K562 (cell line): ENCODE data around the gene CRB2. TPM values are rescaled to one million over a fixed set of nuclear protein-coding genes. Genes with fewer than 3 reads are reported as not detected.

Experiments
- ASH1L ChIP-seq: fragments of 450-650 bp; IDR thresholded peaks from 2 replicates; pipeline ENCODE4 v1.6.1; 2018; ENCODE audit warnings: borderline replicate concordance, mild to moderate bottlenecking, low read depth; ENCODE audit not compliant: partially characterized antibody
- C11orf30 ChIP-seq: fragments of 450-650 bp; IDR thresholded peaks from 2 replicates; pipeline ENCODE4 v1.6.1; 2016; ENCODE audit warnings: low read depth, mild to moderate bottlenecking
- CBX2 ChIP-seq: fragments of 200-600 bp; sonication (generic); IDR thresholded peaks from one replicate; pipeline ENCODE4 v1.6.1; 2012; ENCODE audit warnings: mild to moderate bottlenecking, low read length, inconsistent platforms; ENCODE audit not compliant: insufficient read depth, poor library complexity, severe bottlenecking
- CREB3L1 ChIP-seq: fragments of 450-650 bp; IDR thresholded peaks from 2 replicates; pipeline ENCODE4 v1.6.1; 2014; ENCODE audit warnings: low read depth, mild to moderate bottlenecking, moderate library complexity, borderline replicate concordance
- CXXC5 ChIP-seq: fragments of 250-450 bp; sonication (Bioruptor Pico); IDR thresholded peaks from 2 replicates; pipeline ENCODE4 v1.8.0; 2022; ENCODE audit warnings: inconsistent platforms, mild to moderate bottlenecking, moderate library complexity
- GTF2A2 ChIP-seq: IDR thresholded peaks from 2 replicates; pipeline ENCODE4 v1.6.1; 2016; ENCODE audit warnings: mild to moderate bottlenecking, missing genetic modification characterization, missing compliant biosample characterization
- MNT ChIP-seq, 2 experiments: fragments of 450-650 bp; conservative IDR thresholded peaks; 2 replicates each; pipeline ENCODE4 v1.6.1; 2017; ENCODE audit warnings: mild to moderate bottlenecking in 2 of 2, moderate library complexity in 2 of 2
- POLR2AphosphoS5 ChIP-seq: IDR thresholded peaks from 2 replicates; pipeline ENCODE4 v1.6.1; 2011; ENCODE audit warnings: mild to moderate bottlenecking, low read depth, low read length, moderate library complexity; ENCODE audit not compliant: control insufficient read depth, insufficient read depth
- UBTF ChIP-seq, 2 experiments: IDR thresholded peaks; 2 replicates each; pipeline ENCODE4 v1.6.1; 2012; ENCODE audit warnings: improper control_type of control experiment in 2 of 2, low read depth in 2 of 2, low read length in 2 of 2, borderline replicate concordance in 1 of 2
- ZNF592 ChIP-seq: fragments of 450-650 bp; IDR thresholded peaks from 2 replicates; pipeline ENCODE4 v1.6.1; 2017; ENCODE audit warnings: antibody characterized with exemption, mild to moderate bottlenecking
- ZNF655 ChIP-seq: fragments of 250-450 bp; sonication (Bioruptor Pico); IDR thresholded peaks from 2 replicates; pipeline ENCODE4 v1.5.0; 2021
- polyA plus RNA-seq, 8 experiments: library from polyadenylated mRNA; depleted of rRNA in 4 of 8; stranded (reverse) in 5 of 8; unstranded in 3 of 8; fragments of >200 nt; fragmentation: Nextera tagmentation in 2 of 8; fragmentation: Illumina TruSeq in 1 of 8; extraction: Ambion mirVana in 2 of 8; extraction: Trizol in 1 of 8; gene quantifications; 2 replicates each; pipeline versions ENCODE4 v1.2.1 to v1.2.3, GENCODE V29; 2011 to 2014; ENCODE audit warnings: inconsistent platforms in 1 of 8, missing spikeins in 1 of 8
- total RNA-seq, 7 experiments: library from RNA; depleted of rRNA in 6 of 7; stranded (reverse); fragments of >200 nt in 6 of 7; fragmentation: Illumina TruSeq in 2 of 7; extraction: Trizol in 2 of 7; gene quantifications; 2 replicates each; pipeline versions ENCODE4 v1.2.1 to v1.2.3, GENCODE V29; 2011 to 2021; ENCODE audit warnings: low replicate concordance in 1 of 7

CRB2 gene
- total and polyA plus RNA-seq, 9 of the 15 experiments (the other 6 are each of a cell fraction or from before 2014, with no cell fraction given) = 0.13 to 1.2 (median 0.25) TPM; not detected in 2

GRCh38 chr9:123339666-123340510 lies 16.1 kb upstream of the CRB2 start (continued):
- TF ChIP-seq UBTF (IDR thresholded peaks at IDR 0.05; ENCODE audit: borderline replicate concordance in 1 of 2, low read depth in 2 of 2, low read length in 2 of 2) (peak in 1 of 2 experiments; percentile 26; a peak in 1 of 4 replicates), GTF2A2 (tag) (peak; percentile 56; the same call in 1 of the 2 replicates), ZNF655 (CRISPR knock-in tag) (no peak), POLR2AphosphoS5 (no peak), CREB3L1 (no peak), ASH1L (no peak), CXXC5 (CRISPR knock-in tag) (0 out of 2 replicates have a peak, but pooled peaks have one; percentile 18), C11orf30 (no peak), ZNF592 (peak; percentile 81), MNT (conservative IDR thresholded peaks at IDR 0.05) (0 out of 4 replicates have a peak, but pooled peaks of 1 of the 2 experiments have one; percentile 34), CBX2 (no peak)
